ENCODE measurements around the gene CHPF. TPM values are rescaled to one million over a fixed set of nuclear protein-coding genes. Genes with fewer than 3 reads are reported as not detected.

CHPF gene
- total RNA-seq, 1 experiment from 2014 or later = 139 TPM

- Histone ChIP-seq H3K4me1 (ENCODE audit: insufficient read depth, low read length) (peaks cover 12% of the 10 kb centered on the region), H3K9me3 (ENCODE audit: low read length) (no peaks in the 10 kb centered on the region), H4K20me1 (ENCODE audit: low read length) (no peaks in the 10 kb centered on the region), H3F3A (ENCODE audit: low read length, unreplicated experiment) (no peaks in the 10 kb centered on the region), H3K4me3 (ENCODE audit: low read length) (no peak overlapping the region), H3K27ac (ENCODE audit: low read length) (no peak overlapping the region), H3K4me2 (ENCODE audit: low read length) (no peak overlapping the region), H3K27me3 (ENCODE audit: low read length) (peaks cover 30% of the 10 kb centered on the region), H2AFZ (ENCODE audit: low read length) (no peak overlapping the region), H3K79me2 (ENCODE audit: low read length) (no peaks in the 10 kb centered on the region), H3K36me3 (ENCODE audit: low read depth, low read length) (no peaks in the 10 kb centered on the region), H3K9me2 (replicated peaks; ENCODE audit: low read length) (no peaks in the 10 kb centered on the region), H3K9ac (ENCODE audit: low read length) (no peak overlapping the region)
- CTCF ChIA-PET = no interaction called here
- intact Hi-C loops (cut with micrococcal nuclease) = no loop called here
- ATAC-seq (no peak), DNase-seq (no peak)
- no peak for TF ChIP-seq EZH2phosphoT487 (IDR thresholded peaks at IDR 0.05; ENCODE audit: borderline replicate concordance, low read length)
- TF ChIP-seq EZH2 (IDR thresholded peaks at IDR 0.05; ENCODE audit: low read length, unreplicated experiment) = no peak
- TF ChIP-seq CTCF (conservative IDR thresholded peaks at IDR 0.05; ENCODE audit: low read depth, low read length) = no peak
- BruUV-seq (replicated peaks) = no TSS peak
- POLR2A ChIA-PET (ENCODE audit: unreplicated experiment) = no interaction called here
Observed at GRCh38 chr2:219516888-219517287, 26.7 kb downstream of the CHPF start.

- Histone ChIP-seq H3K9me2 (replicated peaks; ENCODE audit: low read length) (no peaks in the 10 kb centered on the region), H3F3A (ENCODE audit: low read length, unreplicated experiment) (no peaks in the 10 kb centered on the region), H3K79me2 (ENCODE audit: low read length) (no peaks in the 10 kb centered on the region), H3K36me3 (ENCODE audit: low read depth, low read length) (no peaks in the 10 kb centered on the region), H3K4me2 (ENCODE audit: low read length) (no peak overlapping the region), H3K9ac (ENCODE audit: low read length) (no peak overlapping the region), H3K4me3 (ENCODE audit: low read length) (no peak overlapping the region), H3K27ac (ENCODE audit: low read length) (no peak overlapping the region), H4K20me1 (ENCODE audit: low read length) (no peaks in the 10 kb centered on the region), H2AFZ (ENCODE audit: low read length) (no peak overlapping the region), H3K9me3 (ENCODE audit: low read length) (no peaks in the 10 kb centered on the region), H3K27me3 (ENCODE audit: low read length) (peaks cover 37% of the 10 kb centered on the region), H3K4me1 (ENCODE audit: insufficient read depth, low read length) (peaks cover 3% of the 10 kb centered on the region; the same call in 1 of the 2 replicates)
- ATAC-seq (no peak), DNase-seq (no peak)
- TF ChIP-seq EZH2phosphoT487 (IDR thresholded peaks at IDR 0.05; ENCODE audit: borderline replicate concordance, low read length) (no peak), EZH2 (IDR thresholded peaks at IDR 0.05; ENCODE audit: low read length, unreplicated experiment) (no peak), CTCF (conservative IDR thresholded peaks at IDR 0.05; ENCODE audit: low read depth, low read length) (no peak)
- ChIA-PET POLR2A (ENCODE audit: unreplicated experiment) (no interaction called here), CTCF (no interaction called here)
- intact Hi-C loops (cut with micrococcal nuclease) = no loop called here
- BruUV-seq (replicated peaks) = no TSS peak
Observed at GRCh38 chr2:219515874-219516629, 27.6 kb downstream of the CHPF start.

GRCh38 chr2:219514836-219515235 lies 28.8 kb downstream of the CHPF start:
- no peak overlapping the region for H3K27ac ChIP-seq (ENCODE audit: low read length)

More at GRCh38 chr2:219514836-219515235, 28.8 kb downstream of the CHPF start:
- BruUV-seq (replicated peaks) = no TSS peak
- ChIA-PET CTCF (no interaction called here), POLR2A (ENCODE audit: unreplicated experiment) (no interaction called here)
- no peak overlapping the region for H3K4me2 ChIP-seq (ENCODE audit: low read length)
- H3K4me3 ChIP-seq (ENCODE audit: low read length) = no peak overlapping the region
- H3K36me3 ChIP-seq (ENCODE audit: low read depth, low read length) = no peaks in the 10 kb centered on the region
- H3K9ac ChIP-seq (ENCODE audit: low read length) = no peak overlapping the region
- no peaks in the 10 kb centered on the region for H3F3A ChIP-seq (ENCODE audit: low read length, unreplicated experiment)
- DNase-seq (no peak), ATAC-seq (no peak)
- H3K9me2 ChIP-seq (replicated peaks; ENCODE audit: low read length) = no peaks in the 10 kb centered on the region
- H3K27me3 ChIP-seq (ENCODE audit: low read length) = peaks cover 47% of the 10 kb centered on the region
- no peak overlapping the region for H2AFZ ChIP-seq (ENCODE audit: low read length)
- TF ChIP-seq CTCF (conservative IDR thresholded peaks at IDR 0.05; ENCODE audit: low read depth, low read length) (no peak), EZH2phosphoT487 (IDR thresholded peaks at IDR 0.05; ENCODE audit: borderline replicate concordance, low read length) (no peak), EZH2 (IDR thresholded peaks at IDR 0.05; ENCODE audit: low read length, unreplicated experiment) (no peak)
- H3K79me2 ChIP-seq (ENCODE audit: low read length) = no peaks in the 10 kb centered on the region
- no peaks in the 10 kb centered on the region for H3K9me3 ChIP-seq (ENCODE audit: low read length)
- intact Hi-C loops (cut with micrococcal nuclease) = no loop called here
- H4K20me1 ChIP-seq (ENCODE audit: low read length) = no peaks in the 10 kb centered on the region
- no peaks in the 10 kb centered on the region for H3K4me1 ChIP-seq (ENCODE audit: insufficient read depth, low read length)

Measured in PC-3 (cell line).